Stomach (tissue), 4 donors: ENCODE measurements around the gene ECM1.

Source experiments
- EP300 ChIP-seq: sonication (generic); formaldehyde crosslinking; IDR thresholded peaks from one replicate; pipeline ENCODE4 v1.6.1; 2017; ENCODE audit warnings: antibody characterized with exemption
- POLR2AphosphoS5 ChIP-seq, 3 donors: sonication (generic); formaldehyde crosslinking; IDR thresholded peaks; one replicate each; pipeline ENCODE4 v1.6.1; 2016; ENCODE audit warnings: antibody characterized with exemption in 3 of 3

DNA sequence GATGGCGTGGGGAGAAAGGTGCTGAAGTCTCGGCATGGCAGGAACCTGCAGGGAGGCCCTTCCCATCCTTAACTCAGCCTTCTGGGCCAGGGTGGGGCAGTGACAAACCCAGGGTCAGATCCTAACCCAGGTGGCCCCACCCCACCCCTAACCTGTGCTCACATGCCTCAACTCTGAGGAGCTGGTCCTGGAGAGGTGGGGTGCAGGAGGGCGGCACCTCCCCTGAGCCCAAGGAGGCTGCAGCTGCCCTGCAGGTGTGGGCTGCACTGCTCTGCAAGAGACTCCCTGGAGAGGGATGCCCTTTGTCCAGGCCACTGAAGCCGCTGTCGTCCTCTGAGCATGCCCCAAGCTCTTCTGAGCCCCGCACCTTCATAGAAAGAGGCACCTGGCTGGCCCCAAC, 26.1 kb downstream of the ECM1 start:
- TF ChIP-seq POLR2AphosphoS5 (IDR thresholded peaks at IDR 0.05) = no peak
- TF ChIP-seq EP300 = no peak
